HG03060 (cell line): ENCODE results near the gene GDF9.

ENCODE experiments used
- ATAC-seq: cut with Tn5 transposase; IDR thresholded peaks from one replicate; pipeline ENCODE4 v1.9.1; 2021; ENCODE audit warnings: low read depth, moderate number of reproducible peaks; ENCODE audit not compliant: unreplicated experiment

GDF9 gene

DNA sequence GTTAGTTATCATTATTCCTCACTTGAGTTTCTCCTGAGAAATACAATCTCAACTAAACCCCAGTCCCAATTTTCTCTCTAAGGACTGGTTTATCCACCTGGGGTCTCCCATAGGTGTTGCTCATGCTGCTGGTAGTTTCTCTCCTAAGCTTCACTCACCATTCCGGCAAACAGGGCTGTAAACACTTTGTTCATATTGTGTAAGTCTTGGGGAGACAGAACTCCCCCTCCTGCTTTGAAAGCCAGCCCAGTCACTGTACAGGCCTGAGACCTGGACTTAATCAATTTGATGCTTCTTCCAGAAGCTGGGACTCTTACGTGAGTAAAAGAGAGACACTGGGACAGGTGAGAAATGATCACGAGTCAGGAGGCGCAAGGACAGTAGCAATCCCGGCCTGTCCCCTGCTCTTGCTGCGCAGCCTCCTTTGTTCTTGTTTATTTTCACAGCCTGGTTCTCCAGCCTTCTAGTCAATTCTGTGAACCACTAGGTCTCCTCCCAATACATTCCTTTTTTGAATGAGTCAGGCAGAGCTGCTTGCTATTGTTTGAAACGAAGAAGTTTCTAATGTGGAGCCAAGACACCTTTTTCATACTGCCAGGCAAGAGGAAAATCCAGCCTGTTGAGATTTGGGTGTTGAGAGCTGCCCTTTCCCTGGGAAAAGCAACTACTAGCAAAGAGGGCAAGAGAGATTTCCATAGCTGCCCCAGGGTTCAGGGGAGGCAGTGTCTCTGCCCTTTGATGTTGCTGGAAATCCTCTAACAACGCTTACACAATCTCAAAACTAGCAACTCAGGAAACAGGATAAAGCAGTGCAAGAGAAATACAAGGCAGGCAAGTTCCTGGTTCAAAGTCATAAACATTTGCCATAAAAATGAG, 26.6 kb downstream of the GDF9 start:
- no peak for ATAC-seq

- ATAC-seq, result no peak
Measured at GRCh38 chr5:132838516-132839282, 27.6 kb downstream of the GDF9 start.

DNA sequence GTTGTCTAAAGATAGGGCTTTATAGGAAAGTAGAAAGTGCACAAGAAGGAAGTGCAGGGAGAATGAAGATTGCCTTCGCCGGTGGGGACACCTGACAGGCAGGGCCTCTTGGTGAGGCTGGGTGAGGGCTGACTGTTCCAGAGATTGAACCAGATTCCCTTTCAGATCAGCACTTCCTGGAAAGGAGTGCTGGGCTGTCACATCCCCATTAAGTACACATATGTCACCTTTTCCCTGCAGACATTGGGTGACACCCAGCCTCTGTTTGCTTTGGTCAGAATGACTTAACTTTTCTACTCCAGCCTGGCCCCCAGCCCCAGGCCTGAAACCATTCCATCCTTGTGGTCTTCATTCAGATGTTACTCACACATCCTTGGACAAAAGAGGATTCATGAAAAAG, 28.4 kb downstream of the GDF9 start:
- ATAC-seq, result no peak

GRCh38 chr5:132836852-132837251, 29.4 kb downstream of the GDF9 start:
- no peak for ATAC-seq

DNA sequence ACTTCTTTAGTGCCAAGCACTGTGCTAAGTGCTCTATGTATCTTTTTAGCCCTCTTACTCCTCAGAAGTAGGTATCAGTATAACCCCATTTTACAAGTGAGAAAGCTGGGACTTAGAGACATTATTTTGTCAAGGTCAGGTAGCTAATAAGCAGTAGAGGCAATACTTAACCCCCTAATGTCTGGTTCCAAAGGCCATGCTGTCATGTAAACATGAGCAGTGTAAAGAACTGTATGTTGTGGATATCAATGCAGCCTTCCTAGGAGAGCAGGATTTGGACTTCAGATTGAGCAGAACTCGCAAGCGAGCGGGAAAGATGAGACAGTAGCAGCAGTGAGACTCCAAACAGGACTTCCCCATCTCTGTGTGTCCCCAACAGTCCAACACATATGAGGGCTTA, 32.2 kb downstream of the GDF9 start:
- ATAC-seq, result no peak

- ATAC-seq, result no peak
Measured at GRCh38 chr5:132832612-132833011, 33.7 kb downstream of the GDF9 start.

DNA sequence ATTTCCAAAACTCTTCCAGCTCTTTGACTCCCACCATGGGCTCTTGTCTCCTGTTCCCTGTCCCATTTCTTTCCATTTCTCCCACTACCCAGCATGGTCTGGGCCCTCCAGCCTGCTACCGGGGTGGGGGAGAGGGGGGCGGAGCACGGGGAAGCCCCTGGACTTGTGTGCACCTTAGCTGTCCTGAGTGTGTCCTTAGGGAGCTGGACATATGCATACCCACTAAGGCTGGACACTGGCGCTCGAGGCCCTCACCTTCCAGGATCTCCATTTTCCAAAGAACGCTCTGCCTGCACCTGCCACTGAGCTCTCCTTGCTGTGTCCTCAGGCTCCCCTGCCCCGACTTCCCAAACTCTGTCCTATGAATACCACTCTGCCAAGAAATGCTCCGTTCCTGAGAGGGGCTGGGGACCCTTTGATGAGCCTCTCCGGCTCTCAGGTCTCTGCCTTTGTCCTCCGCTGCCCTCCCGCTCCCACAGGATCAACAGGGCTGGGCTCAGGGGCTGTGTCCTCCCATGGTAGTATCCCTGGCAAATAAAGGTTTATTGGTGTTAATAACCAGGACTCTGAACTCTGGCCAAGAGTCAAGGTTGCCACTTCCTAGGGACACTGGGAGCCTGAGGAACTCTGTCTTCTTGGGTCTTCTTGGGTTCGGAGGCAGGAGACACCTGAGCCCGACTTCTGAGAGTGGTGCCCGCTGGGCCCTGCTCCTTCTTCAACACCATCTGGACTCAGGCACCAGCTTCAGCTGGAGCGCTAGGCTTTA, 35.0 kb downstream of the GDF9 start:
- ATAC-seq, result no peak

- ATAC-seq, result no peak
Measured at GRCh38 chr5:132830436-132831094, 35.7 kb downstream of the GDF9 start, which contains the start of gene SHROOM1. Gene SHROOM1, minus strand, starts transcription at chr5:132830647. Its CDS starts 4,507 bp downstream, at chr5:132826140.

- no peak for ATAC-seq
Measured at GRCh38 chr5:132829742-132830435, 36.4 kb downstream of the GDF9 start.

GRCh38 chr5:132828846-132829494, 37.3 kb downstream of the GDF9 start:
- ATAC-seq, result no peak

- ATAC-seq, result no peak
Measured at GRCh38 chr5:132827943-132828673, 38.2 kb downstream of the GDF9 start.

- no peak for ATAC-seq
Measured at GRCh38 chr5:132826424-132827082, 39.7 kb downstream of the GDF9 start.

DNA sequence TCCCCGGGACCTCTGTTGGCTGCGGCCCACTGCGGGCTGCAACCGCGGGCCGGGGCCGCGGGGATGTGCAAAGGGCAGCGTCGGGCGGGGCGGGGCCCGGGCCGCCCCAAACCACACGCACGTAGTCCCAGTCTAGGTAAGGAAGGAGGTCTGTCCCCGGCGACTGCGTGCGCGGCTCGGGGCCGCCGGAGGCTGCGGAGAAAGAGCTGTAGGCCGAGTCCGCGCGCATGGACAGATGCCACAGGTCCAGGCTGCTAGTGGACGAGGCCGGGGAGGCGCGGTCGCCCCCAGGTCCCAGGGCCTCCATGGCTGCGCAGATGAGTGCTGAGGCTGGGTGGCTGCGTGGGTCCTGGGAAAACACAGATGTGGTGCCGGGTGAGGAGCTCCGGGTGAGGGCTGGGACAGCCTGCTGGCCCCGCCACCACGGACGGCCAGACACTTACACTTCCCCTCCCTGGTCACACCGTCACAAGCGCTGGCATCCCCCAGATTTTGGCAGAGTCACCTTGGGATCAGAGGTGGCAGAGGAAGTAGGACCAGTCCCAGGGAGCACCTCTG, 40.4 kb downstream of the GDF9 start:
- no peak for ATAC-seq

- ATAC-seq, result no peak
Measured at GRCh38 chr5:132825033-132825833, 41.0 kb downstream of the GDF9 start.

DNA sequence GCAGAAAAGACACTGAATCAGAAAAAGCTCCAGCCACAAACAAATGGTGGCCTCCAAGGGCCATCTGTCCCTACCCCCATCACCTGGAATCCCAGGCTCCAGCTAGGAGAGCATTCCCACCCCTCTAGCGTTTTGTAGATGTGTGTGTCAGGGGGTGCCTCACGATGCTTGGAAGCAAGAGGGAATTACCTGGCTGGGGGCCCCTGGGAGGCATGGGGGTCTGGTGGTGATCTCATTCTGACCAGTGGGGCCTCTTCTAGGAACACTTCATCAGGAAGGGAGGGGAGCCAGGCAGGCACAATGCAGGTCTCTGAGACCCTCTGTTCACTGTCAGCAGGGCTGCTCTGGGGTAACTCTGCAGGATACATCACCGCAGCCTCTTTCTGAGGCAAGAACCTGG, 41.8 kb downstream of the GDF9 start:
- ATAC-seq, result no peak

DNA sequence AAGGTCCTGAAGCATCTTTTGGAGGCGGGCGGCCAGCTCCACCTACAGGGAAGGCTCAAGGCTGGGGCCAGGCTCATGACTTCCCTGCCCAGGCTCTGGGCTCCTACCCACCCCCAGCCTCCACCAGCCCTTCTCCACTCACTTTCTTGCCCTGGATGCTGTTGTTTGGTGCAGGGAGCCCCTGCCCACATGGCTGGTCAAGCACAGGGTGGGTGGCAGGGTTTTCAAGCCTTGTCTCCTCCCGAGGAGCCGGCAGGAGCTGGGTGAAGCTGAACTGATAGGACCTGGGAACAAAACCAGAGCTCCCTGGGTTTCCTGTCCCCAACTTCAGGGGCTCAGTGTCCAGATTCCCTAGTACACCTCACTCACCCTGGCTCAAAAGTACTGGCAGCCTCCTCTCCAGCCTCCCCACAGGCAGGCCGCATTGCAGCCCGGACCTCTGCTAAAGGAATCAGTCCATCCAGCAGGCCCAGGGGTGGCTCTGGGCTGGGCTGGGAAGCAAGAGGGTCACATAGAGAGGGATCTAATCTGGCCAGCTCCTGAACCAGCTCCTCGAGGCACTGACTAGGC, 42.7 kb downstream of the GDF9 start:
- ATAC-seq, result no peak
